ENCODE measurements around the gene PHF10. TPM values are rescaled to one million over a fixed set of nuclear protein-coding genes. Genes with fewer than 3 reads are reported as not detected.

Gene PHF10
- 7.3 and 12.2 TPM in 2 replicates for total RNA-seq (2012; rRNA removed)
- 12.5 and 15.9 TPM in 2 replicates for polyA plus RNA-seq (2012; rRNA removed)
- 3.2 and 4.7 TPM in 2 replicates for polyA plus RNA-seq (2012; cell fraction: cytosol; rRNA removed)
- 4.1 and 54.3 TPM in 2 replicates for polyA plus RNA-seq (2012; cell fraction: nucleus; rRNA removed; ENCODE audit: low replicate concordance)
- percentile 88 among the genes with signal in this experiment for Bru-seq, nascent RNA
- BruChase-seq, experiment 1, labeled RNA remaining after a 6-hour chase: percentile 92 among the genes with signal in this experiment
- percentile 95 among the genes with signal in this experiment for BruChase-seq, experiment 2, labeled RNA remaining after a 2-hour chase
- long read RNA-seq, full-length matches to known transcripts: 34 of 59 reads
- long read RNA-seq, partial matches to known transcripts: 21 of 59 reads
- long read RNA-seq, other reads (novel, unspliced or antisense): 4 of 59 reads

GRCh38 chr6:169724494-169725124, at the start of gene PHF10:
PHF10 (minus strand) TSS chr6:169724500; CDS start chr6:169723931, 569 bp downstream.
- dilution Hi-C loops (cut with HindIII; ENCODE audit: low sequenced_read_pairs, unreplicated experiment): no loop called here
- H3K9me1 ChIP-seq (ENCODE audit: insufficient read depth, low read length): peaks cover 2% of the 10 kb centered on the region; the same call in 1 of the 2 replicates
- peak within 1 kb of the TSS; percentile 91 for H2BK5ac ChIP-seq (ENCODE audit: low read depth, low read length, poor library complexity, severe bottlenecking)
- intact Hi-C loops (cut with micrococcal nuclease): loop anchor here (5.0 kb wide), 2 partner anchors 583 to 808 kb away; partner anchors contain the start of gene FAM120B
- peak within 1 kb of the TSS; percentile 63 for H3K18ac ChIP-seq (ENCODE audit: low read depth, low read length)
- WGBS, 2 experiments (ENCODE audit: extremely low coverage in 2 of 2, insufficient read length in 1 of 2): 3% methylated on average over 28 of the region's 89 CpGs; no CpG with 5 or more reads in 1 of the 2 experiments
- no peaks in the 10 kb centered on the region; the same call in 1 of the 2 replicates for H3K36me3 ChIP-seq (ENCODE audit: control insufficient read depth, insufficient read depth, low read length)
- H3K4me2 ChIP-seq (ENCODE audit: low read depth, low read length): peak within 1 kb of the TSS; percentile 97
- peak within 1 kb of the TSS; percentile 92 for H2AFZ ChIP-seq (replicated peaks; ENCODE audit: low read length, poor library complexity)
- H3K9ac ChIP-seq (ENCODE audit: low read depth, low read length): peak within 1 kb of the TSS; percentile 64
- no peak within 1 kb of the TSS for H3K14ac ChIP-seq (replicated peaks; ENCODE audit: low read depth, low read length)
- H4K8ac ChIP-seq (ENCODE audit: low read depth in 2 of 2, low read length in 2 of 2): peak within 1 kb of the TSS; percentile 14 to 27; a peak in 3 of 4 replicates
- peaks cover 5 to 21% of the 10 kb centered on the region in 2 experiments; a peak in 3 of 4 replicates for H3K79me1 ChIP-seq (ENCODE audit: low read depth in 1 of 2, low read length in 2 of 2)
- peaks cover 4% of the 10 kb centered on the region; the same call in 1 of the 2 replicates for H3K4me1 ChIP-seq (ENCODE audit: control insufficient read depth, insufficient read depth, low read length)
- H2BK15ac ChIP-seq (ENCODE audit: low read depth, low read length): no peak within 1 kb of the TSS
- peak within 1 kb of the TSS; percentile 38; the same call in 1 of the 2 replicates for H4K91ac ChIP-seq (ENCODE audit: insufficient read depth, low read depth, low read length)
- no peak within 1 kb of the TSS for H2BK20ac ChIP-seq (ENCODE audit: low read depth, low read length)
- H3K9me3 ChIP-seq (ENCODE audit: control insufficient read depth, insufficient read depth, low read length): no peaks in the 10 kb centered on the region
- peak within 1 kb of the TSS; percentile 98 for H3K4me3 ChIP-seq (ENCODE audit: insufficient read depth, low read depth, low read length)
- H2AK5ac ChIP-seq (ENCODE audit: low read depth, low read length): no peak within 1 kb of the TSS
- ChIA-PET POLR2A (ENCODE audit: unreplicated experiment) (no interaction called here), CTCF (no interaction called here)
- peak within 1 kb of the TSS; percentile 66 for H2BK120ac ChIP-seq (ENCODE audit: low read depth, low read length)
- peak within 1 kb of the TSS; percentile 81 for H3K27ac ChIP-seq (ENCODE audit: insufficient read depth, low read length)
- 0 out of 2 replicates have a peak within 1 kb of the TSS, but pooled peaks have one; percentile 83 for H3K23ac ChIP-seq (ENCODE audit: low read depth, low read length)
- peak within 1 kb of the TSS; percentile 74 for H3K4ac ChIP-seq (ENCODE audit: low read depth, low read length)
- in situ Hi-C loops (cut with MboI; ENCODE audit: low sequenced_read_pairs): no loop called here
- no peaks in the 10 kb centered on the region for H3K27me3 ChIP-seq (ENCODE audit: control insufficient read depth, insufficient read depth, low read length)
- H4K20me1 ChIP-seq (ENCODE audit: insufficient read depth, low read length): peaks cover 7% of the 10 kb centered on the region
- H2AK9ac ChIP-seq (replicated peaks; ENCODE audit: low read depth, low read length, poor library complexity): peak within 1 kb of the TSS; percentile 81
- peak within 1 kb of the TSS; percentile 76 for H3K56ac ChIP-seq (ENCODE audit: extremely low read depth, insufficient read depth, low read length)
- DNase-seq (peak; percentile 24), ATAC-seq (ENCODE audit: low read depth) (peak; percentile 67)
- peak within 1 kb of the TSS; percentile 33 for H4K5ac ChIP-seq (ENCODE audit: low read depth, low read length)
- BruUV-seq (replicated peaks): no TSS peak
- TF ChIP-seq MAZ (IDR thresholded peaks at IDR 0.05; ENCODE audit: borderline replicate concordance, low read depth, low read length): peak; percentile 10; the same call in 1 of the 2 replicates
- no peak for TF ChIP-seq NFE2L2 (IDR thresholded peaks at IDR 0.05; ENCODE audit: low read depth, low read length)
- TF ChIP-seq CEBPB (IDR thresholded peaks at IDR 0.05; ENCODE audit: low read depth, low read length): no peak
- no peak for TF ChIP-seq SMC3 (IDR thresholded peaks at IDR 0.05; ENCODE audit: low read depth, low read length)
- no peak for TF ChIP-seq RAD21 (IDR thresholded peaks at IDR 0.05; ENCODE audit: low read length)
- TF ChIP-seq ELK1 (IDR thresholded peaks at IDR 0.05; ENCODE audit: borderline replicate concordance, low read depth, low read length): no peak
- no peak for TF ChIP-seq POLR2A (IDR thresholded peaks at IDR 0.05; ENCODE audit: low read depth, low read length)
- peak; percentile 70; the same call in 1 of the 2 replicates for TF ChIP-seq MXI1 (IDR thresholded peaks at IDR 0.05; ENCODE audit: borderline replicate concordance, low read depth, low read length)
- TF ChIP-seq CTCF (conservative IDR thresholded peaks at IDR 0.05; ENCODE audit: low read depth, low read length): no peak
- no peak for TF ChIP-seq RCOR1 (IDR thresholded peaks at IDR 0.05; ENCODE audit: insufficient replicate concordance, low read length)
- no peak for TF ChIP-seq FOS (IDR thresholded peaks at IDR 0.05; ENCODE audit: low read depth, low read length)
- TF ChIP-seq CHD1 (IDR thresholded peaks at IDR 0.05; ENCODE audit: low read depth, low read length): peak; percentile 97; the same call in 1 of the 2 replicates
- no peak for TF ChIP-seq MAFK (IDR thresholded peaks at IDR 0.05; ENCODE audit: low read depth, low read length)
- no peak for TF ChIP-seq RFX5 (IDR thresholded peaks at IDR 0.05; ENCODE audit: low read depth, low read length)

Data from IMR-90 (cell line).